OCI-LY1 (cell line): ENCODE measurements around the gene HBG2.

ENCODE experiments used
- H2AFZ ChIP-seq: fragments of 200-600 bp; sonication (generic), shearing (Covaris generic); 2 replicates; pipeline ENCODE4 v1.6.0; 2014; ENCODE audit warnings: antibody characterized with exemption, mild to moderate bottlenecking, low read length
- H3F3A ChIP-seq: fragments of 200-600 bp; sonication (generic), shearing (Covaris generic); 2 replicates; pipeline ENCODE4 v1.6.0; 2014; ENCODE audit warnings: mild to moderate bottlenecking, antibody characterized with exemption, low read length, moderate library complexity; ENCODE audit not compliant: insufficient read depth
- H3K27ac ChIP-seq: fragments of 200-600 bp; sonication (generic); 2 replicates; pipeline ENCODE4 v1.5.1; 2014; ENCODE audit warnings: low read length, mixed run types, mild to moderate bottlenecking, low read depth; ENCODE audit not compliant: poor library complexity, severe bottlenecking
- H3K27me3 ChIP-seq: fragments of 200-600 bp; sonication (generic); 2 replicates; pipeline ENCODE4 v1.6.0; 2014; ENCODE audit warnings: antibody characterized with exemption, mild to moderate bottlenecking, low read length, moderate library complexity; ENCODE audit not compliant: insufficient read depth
- H3K36me3 ChIP-seq: fragments of 200-600 bp; sonication (generic); 2 replicates; pipeline ENCODE4 v1.6.1; 2014; ENCODE audit warnings: mild to moderate bottlenecking, antibody characterized with exemption, low read length, moderate library complexity, mixed read lengths; ENCODE audit not compliant: insufficient read depth
- H3K4me1 ChIP-seq: fragments of 200-600 bp; sonication (generic); 2 replicates; pipeline ENCODE4 v1.5.1; 2014; ENCODE audit warnings: mild to moderate bottlenecking, low read length, moderate library complexity; ENCODE audit not compliant: insufficient read depth, severe bottlenecking
- H3K4me2 ChIP-seq: fragments of 200-600 bp; sonication (generic), shearing (Covaris generic); 2 replicates; pipeline ENCODE4 v1.6.1; 2014; ENCODE audit warnings: low read length
- H3K4me3 ChIP-seq: fragments of 200-600 bp; sonication (generic); 2 replicates; pipeline ENCODE4 v1.5.1; 2014; ENCODE audit warnings: low read length, low read depth, mild to moderate bottlenecking, mixed read lengths; ENCODE audit not compliant: poor library complexity, severe bottlenecking
- H3K79me2 ChIP-seq: fragments of 200-600 bp; shearing (Covaris generic); 2 replicates; pipeline ENCODE4 v1.6.1; 2016; ENCODE audit warnings: mixed run types, low read length, mixed read lengths; ENCODE audit not compliant: insufficient read depth
- H3K9ac ChIP-seq: fragments of 200-600 bp; sonication (generic), shearing (Covaris generic); 2 replicates; pipeline ENCODE4 v1.6.1; 2014; ENCODE audit warnings: mild to moderate bottlenecking, low read length, mixed read lengths
- H3K9me2 ChIP-seq: fragments of 200-600 bp; sonication (generic), shearing (Covaris generic); 2 replicates; pipeline ENCODE4 v1.6.1; 2014; ENCODE audit warnings: low read depth, mild to moderate bottlenecking, low read length, mixed read lengths
- H3K9me3 ChIP-seq: fragments of 200-600 bp; shearing (Covaris generic); 2 replicates; pipeline ENCODE4 v1.6.1; 2014; ENCODE audit warnings: low read length, mixed read lengths
- H4K20me1 ChIP-seq: fragments of 200-600 bp; sonication (generic), shearing (Covaris generic); 2 replicates; pipeline ENCODE4 v1.6.0; 2016; ENCODE audit warnings: mild to moderate bottlenecking, low read length; ENCODE audit not compliant: insufficient read depth
- CTCF ChIP-seq: fragments of 200-600 bp; sonication (generic), shearing (Covaris generic); IDR thresholded peaks from 2 replicates; pipeline ENCODE4 v1.5.1; 2017; ENCODE audit warnings: mild to moderate bottlenecking, antibody characterized with exemption, low read length, moderate library complexity, mixed read lengths
- EZH2 ChIP-seq: fragments of 200-600 bp; sonication (generic), shearing (Covaris generic); IDR thresholded peaks from 2 replicates; pipeline ENCODE4 v1.8.0; 2017; ENCODE audit warnings: borderline replicate concordance, mixed run types, mild to moderate bottlenecking, antibody characterized with exemption, low read length, moderate library complexity, mixed read lengths

HBG2 gene

DNA sequence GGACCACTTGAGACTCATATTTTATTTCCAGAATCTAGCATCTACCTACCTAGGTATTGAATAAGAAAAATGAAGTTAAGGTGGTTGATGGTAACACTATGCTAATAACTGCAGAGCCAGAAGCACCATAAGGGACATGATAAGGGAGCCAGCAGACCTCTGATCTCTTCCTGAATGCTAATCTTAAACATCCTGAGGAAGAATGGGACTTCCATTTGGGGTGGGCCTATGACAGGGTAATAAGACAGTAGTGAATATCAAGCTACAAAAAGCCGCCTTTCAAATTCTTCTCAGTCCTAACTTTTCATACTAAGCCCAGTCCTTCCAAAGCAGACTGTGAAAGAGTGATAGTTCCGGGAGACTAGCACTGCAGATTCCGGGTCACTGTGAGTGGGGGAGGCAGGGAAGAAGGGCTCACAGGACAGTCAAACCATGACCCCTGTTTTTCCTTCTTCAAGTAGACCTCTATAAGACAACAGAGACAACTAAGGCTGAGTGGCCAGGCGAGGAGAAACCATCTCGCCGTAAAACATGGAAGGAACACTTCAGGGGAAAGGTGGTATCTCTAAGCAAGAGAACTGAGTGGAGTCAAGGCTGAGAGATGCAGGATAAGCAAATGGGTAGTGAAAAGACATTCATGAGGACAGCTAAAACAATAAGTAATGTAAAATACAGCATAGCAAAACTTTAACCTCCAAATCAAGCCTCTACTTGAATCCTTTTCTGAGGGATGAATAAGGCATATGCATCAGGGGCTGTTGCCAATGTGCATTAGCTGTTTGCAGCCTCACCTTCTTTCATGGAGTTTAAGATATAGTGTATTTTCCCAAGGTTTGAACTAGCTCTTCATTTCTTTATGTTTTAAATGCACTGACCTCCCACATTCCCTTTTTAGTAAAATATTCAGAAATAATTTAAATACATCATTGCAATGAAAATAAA lies 29.8 kb downstream of the HBG2 start:
- no peaks in the 10 kb centered on the region for H3F3A ChIP-seq
- H3K9ac ChIP-seq: no peak overlapping the region
- no peaks in the 10 kb centered on the region for H3K36me3 ChIP-seq
- H4K20me1 ChIP-seq: no peaks in the 10 kb centered on the region
- H3K27me3 ChIP-seq: no peaks in the 10 kb centered on the region
- no peak for TF ChIP-seq CTCF
- TF ChIP-seq EZH2: no peak
- H2AFZ ChIP-seq: no peak overlapping the region
- H3K9me2 ChIP-seq: no peaks in the 10 kb centered on the region
- H3K4me3 ChIP-seq: no peak overlapping the region
- no peak overlapping the region for H3K27ac ChIP-seq
- H3K4me2 ChIP-seq: no peak overlapping the region
- no peaks in the 10 kb centered on the region for H3K4me1 ChIP-seq
- no peaks in the 10 kb centered on the region for H3K9me3 ChIP-seq
- H3K79me2 ChIP-seq: no peaks in the 10 kb centered on the region

DNA sequence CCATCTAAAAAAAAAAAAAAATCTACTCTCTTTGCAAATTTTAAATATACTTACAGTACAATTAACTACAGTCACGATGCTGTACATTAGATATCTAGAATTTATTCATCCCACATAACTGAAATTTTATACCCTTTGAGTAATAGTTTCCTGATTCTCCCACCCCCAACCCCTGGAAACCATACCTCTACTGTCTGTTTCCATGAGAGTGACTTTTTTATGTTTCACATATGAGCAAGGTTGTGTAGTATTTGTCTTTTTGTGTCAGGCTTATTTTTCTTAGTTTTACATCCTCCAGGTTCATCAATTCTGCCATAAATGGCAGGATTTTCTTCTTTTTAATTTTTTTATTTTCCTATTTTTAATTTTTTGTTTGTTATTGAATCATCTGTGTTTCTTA lies 30.9 kb downstream of the HBG2 start:
- Histone ChIP-seq H4K20me1 (no peaks in the 10 kb centered on the region), H3K27me3 (no peaks in the 10 kb centered on the region), H3K4me3 (no peak overlapping the region), H3K36me3 (no peaks in the 10 kb centered on the region), H3K9ac (no peak overlapping the region), H2AFZ (no peak overlapping the region), H3K9me3 (no peaks in the 10 kb centered on the region), H3K4me2 (no peak overlapping the region), H3K79me2 (no peaks in the 10 kb centered on the region), H3K4me1 (no peaks in the 10 kb centered on the region), H3K27ac (no peak overlapping the region), H3F3A (no peaks in the 10 kb centered on the region), H3K9me2 (no peaks in the 10 kb centered on the region)
- no peak for TF ChIP-seq CTCF
- no peak for TF ChIP-seq EZH2

DNA sequence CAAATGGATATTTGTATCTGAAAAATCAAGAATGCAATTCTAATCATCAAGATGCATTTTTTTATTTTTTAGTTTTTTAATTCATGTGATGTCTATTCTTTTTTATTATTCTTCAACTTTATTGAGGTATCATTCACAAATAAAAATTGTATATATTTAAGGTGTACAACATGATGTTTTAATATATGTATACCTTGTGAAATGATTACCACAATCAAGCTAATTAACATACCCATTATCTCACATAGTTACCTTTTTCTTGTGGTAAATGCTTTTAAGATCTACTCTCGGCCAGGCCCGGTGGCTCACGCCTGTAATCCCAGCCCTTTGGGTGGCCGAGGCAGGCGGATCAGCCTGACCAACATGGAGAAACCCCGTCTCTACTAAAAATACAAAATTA lies 31.4 kb downstream of the HBG2 start:
- H3K9ac ChIP-seq: no peak overlapping the region
- no peaks in the 10 kb centered on the region for H3F3A ChIP-seq
- no peaks in the 10 kb centered on the region for H3K79me2 ChIP-seq
- no peaks in the 10 kb centered on the region for H3K36me3 ChIP-seq
- no peaks in the 10 kb centered on the region for H3K9me3 ChIP-seq
- H4K20me1 ChIP-seq: no peaks in the 10 kb centered on the region
- TF ChIP-seq CTCF (no peak), EZH2 (no peak)
- no peaks in the 10 kb centered on the region for H3K27me3 ChIP-seq
- H3K4me2 ChIP-seq: no peak overlapping the region
- no peak overlapping the region for H3K27ac ChIP-seq
- no peak overlapping the region for H2AFZ ChIP-seq
- no peak overlapping the region for H3K4me3 ChIP-seq
- H3K9me2 ChIP-seq: no peaks in the 10 kb centered on the region
- H3K4me1 ChIP-seq: no peaks in the 10 kb centered on the region
